ENCODE results near the gene ACSS1. TPM values are rescaled to one million over a fixed set of nuclear protein-coding genes. Genes with fewer than 3 reads are reported as not detected.

The ACSS1 gene
- total RNA-seq, 1 donor from 2014 or later = 0.27 TPM

GRCh38 chr20:24978513-24978912, 79.4 kb downstream of the ACSS1 start:
- Mint-ChIP-seq H3K4me3 (ENCODE audit: unreplicated experiment) (no peak overlapping the region), H3K9me3 (ENCODE audit: unreplicated experiment) (peaks cover 23% of the 10 kb centered on the region), H3K4me1 (ENCODE audit: low read depth, unreplicated experiment) (no peaks in the 10 kb centered on the region), H3K27me3 (ENCODE audit: low read depth, unreplicated experiment) (no peaks in the 10 kb centered on the region), H3K27ac (ENCODE audit: unreplicated experiment) (no peak overlapping the region), H3K36me3 (ENCODE audit: low read depth, unreplicated experiment) (peaks cover 40% of the 10 kb centered on the region)
- Histone ChIP-seq H3K9ac (ENCODE audit: low read length) (no peak overlapping the region), H4K20me1 (ENCODE audit: insufficient read depth, low read length) (peaks cover 10% of the 10 kb centered on the region), H3K79me2 (ENCODE audit: insufficient read depth, low read length) (peaks cover 14% of the 10 kb centered on the region), H2AFZ (ENCODE audit: low read depth, low read length) (no peak overlapping the region), H3K9me3 (ENCODE audit: insufficient read depth, low read depth, low read length) (peaks cover 6% of the 10 kb centered on the region), H3K27me3 (ENCODE audit: insufficient read depth, low read length) (no peaks in the 10 kb centered on the region), H3K4me2 (ENCODE audit: low read length) (no peak overlapping the region), H3K36me3 (ENCODE audit: insufficient read depth, low read length) (no peaks in the 10 kb centered on the region), H3K4me1 (ENCODE audit: insufficient read depth, low read length) (no peaks in the 10 kb centered on the region), H3K4me3 (ENCODE audit: insufficient read depth, low read depth, low read length) (no peak overlapping the region), H3K27ac (ENCODE audit: low read depth, low read length) (no peak overlapping the region)
- TF ChIP-seq EZH2 (IDR thresholded peaks at IDR 0.05; ENCODE audit: insufficient read depth, low read length) (no peak), CTCF (IDR thresholded peaks at IDR 0.05; ENCODE audit: insufficient read depth, low read depth, low read length) (no peak)
- FAIRE-seq (no peak), DNase-seq (ENCODE audit: low read depth) (no peak)

GRCh38 chr20:24977797-24978196, 80.1 kb downstream of the ACSS1 start:
- H3K27ac ChIP-seq (ENCODE audit: low read depth, low read length) = no peak overlapping the region
- H3K27ac Mint-ChIP-seq (ENCODE audit: unreplicated experiment) = no peak overlapping the region
- H3K79me2 ChIP-seq (ENCODE audit: insufficient read depth, low read length) = peaks cover 12% of the 10 kb centered on the region
- H3K9me3 Mint-ChIP-seq (ENCODE audit: unreplicated experiment) = peaks cover 23% of the 10 kb centered on the region
- no peak for FAIRE-seq
- H3K4me1 Mint-ChIP-seq (ENCODE audit: low read depth, unreplicated experiment) = no peaks in the 10 kb centered on the region
- H3K9ac ChIP-seq (ENCODE audit: low read length) = no peak overlapping the region
- peaks cover 6% of the 10 kb centered on the region for H3K9me3 ChIP-seq (ENCODE audit: insufficient read depth, low read depth, low read length)
- H3K27me3 Mint-ChIP-seq (ENCODE audit: low read depth, unreplicated experiment) = no peaks in the 10 kb centered on the region
- peaks cover 11% of the 10 kb centered on the region for H4K20me1 ChIP-seq (ENCODE audit: insufficient read depth, low read length)
- H3K27me3 ChIP-seq (ENCODE audit: insufficient read depth, low read length) = no peaks in the 10 kb centered on the region
- no peak overlapping the region for H3K4me2 ChIP-seq (ENCODE audit: low read length)
- DNase-seq (ENCODE audit: low read depth) = no peak
- no peak overlapping the region for H3K4me3 ChIP-seq (ENCODE audit: insufficient read depth, low read depth, low read length)
- H3K4me1 ChIP-seq (ENCODE audit: insufficient read depth, low read length) = no peaks in the 10 kb centered on the region
- TF ChIP-seq EZH2 (IDR thresholded peaks at IDR 0.05; ENCODE audit: insufficient read depth, low read length) = no peak
- TF ChIP-seq CTCF (IDR thresholded peaks at IDR 0.05; ENCODE audit: insufficient read depth, low read depth, low read length) = no peak
- H3K36me3 ChIP-seq (ENCODE audit: insufficient read depth, low read length) = peaks cover under 1% of the 10 kb centered on the region
- H3K4me3 Mint-ChIP-seq (ENCODE audit: unreplicated experiment) = no peak overlapping the region
- H2AFZ ChIP-seq (ENCODE audit: low read depth, low read length) = no peak overlapping the region
- peaks cover 39% of the 10 kb centered on the region for H3K36me3 Mint-ChIP-seq (ENCODE audit: low read depth, unreplicated experiment)

- Mint-ChIP-seq H3K27ac (ENCODE audit: unreplicated experiment) (no peak overlapping the region), H3K4me1 (ENCODE audit: low read depth, unreplicated experiment) (no peaks in the 10 kb centered on the region), H3K9me3 (ENCODE audit: unreplicated experiment) (peaks cover 23% of the 10 kb centered on the region), H3K27me3 (ENCODE audit: low read depth, unreplicated experiment) (no peaks in the 10 kb centered on the region), H3K4me3 (ENCODE audit: unreplicated experiment) (no peak overlapping the region), H3K36me3 (ENCODE audit: low read depth, unreplicated experiment) (peaks cover 36% of the 10 kb centered on the region)
- no peak for DNase-seq (ENCODE audit: low read depth)
- Histone ChIP-seq H3K9ac (ENCODE audit: low read length) (no peak overlapping the region), H3K27ac (ENCODE audit: low read depth, low read length) (no peak overlapping the region), H3K4me1 (ENCODE audit: insufficient read depth, low read length) (no peaks in the 10 kb centered on the region), H3K79me2 (ENCODE audit: insufficient read depth, low read length) (peaks cover 12% of the 10 kb centered on the region), H3K36me3 (ENCODE audit: insufficient read depth, low read length) (peaks cover 5% of the 10 kb centered on the region), H3K9me3 (ENCODE audit: insufficient read depth, low read depth, low read length) (peaks cover 6% of the 10 kb centered on the region), H4K20me1 (ENCODE audit: insufficient read depth, low read length) (peaks cover 10% of the 10 kb centered on the region), H3K4me3 (ENCODE audit: insufficient read depth, low read depth, low read length) (no peak overlapping the region), H3K4me2 (ENCODE audit: low read length) (no peak overlapping the region), H2AFZ (ENCODE audit: low read depth, low read length) (no peak overlapping the region), H3K27me3 (ENCODE audit: insufficient read depth, low read length) (no peaks in the 10 kb centered on the region)
- TF ChIP-seq EZH2 (IDR thresholded peaks at IDR 0.05; ENCODE audit: insufficient read depth, low read length) (no peak), CTCF (IDR thresholded peaks at IDR 0.05; ENCODE audit: insufficient read depth, low read depth, low read length) (no peak)
- no peak for FAIRE-seq
Observed at GRCh38 chr20:24977336-24977735, 80.6 kb downstream of the ACSS1 start.

All from astrocyte (in vitro differentiated cells and primary cell).